ENCODE data around the gene MAP4K5. TPM values are rescaled to one million over a fixed set of nuclear protein-coding genes. Genes with fewer than 3 reads are reported as not detected.

The MAP4K5 gene
- total RNA-seq, 1 donor, result 101 TPM

DNA sequence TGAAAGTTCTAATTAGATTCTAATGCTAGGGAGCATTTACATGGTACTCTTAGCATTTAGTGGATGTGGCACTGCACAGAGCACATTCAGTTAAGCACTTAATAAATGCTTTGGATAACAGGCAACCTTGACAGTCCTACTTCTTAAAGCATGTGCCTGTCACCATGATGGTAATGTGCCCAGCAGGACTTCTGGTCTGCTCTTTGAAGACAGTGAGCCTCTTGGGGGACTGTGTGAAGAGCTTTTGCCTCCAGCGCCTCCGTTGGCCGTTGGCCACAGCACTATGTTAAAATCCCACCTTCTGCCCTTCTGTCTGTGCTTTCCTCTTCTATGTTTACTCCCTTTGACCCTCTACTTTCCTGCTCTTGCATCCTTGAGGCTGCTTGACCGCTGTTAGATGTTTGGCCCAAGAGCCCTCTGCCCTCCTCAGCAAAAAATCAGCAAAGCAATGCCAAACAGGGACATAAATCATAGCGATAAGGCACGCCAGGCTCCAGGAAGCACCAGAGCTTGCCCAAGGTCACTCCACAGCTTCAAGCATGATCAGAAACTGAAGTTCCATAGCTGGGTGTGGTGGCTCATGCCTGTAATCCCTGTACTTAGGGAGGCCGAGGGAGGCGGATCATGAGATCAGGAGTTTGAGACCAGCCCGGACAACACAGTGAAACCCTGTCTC lies 144.0 kb downstream of the MAP4K5 start:
- TF ChIP-seq, protein P1, sequence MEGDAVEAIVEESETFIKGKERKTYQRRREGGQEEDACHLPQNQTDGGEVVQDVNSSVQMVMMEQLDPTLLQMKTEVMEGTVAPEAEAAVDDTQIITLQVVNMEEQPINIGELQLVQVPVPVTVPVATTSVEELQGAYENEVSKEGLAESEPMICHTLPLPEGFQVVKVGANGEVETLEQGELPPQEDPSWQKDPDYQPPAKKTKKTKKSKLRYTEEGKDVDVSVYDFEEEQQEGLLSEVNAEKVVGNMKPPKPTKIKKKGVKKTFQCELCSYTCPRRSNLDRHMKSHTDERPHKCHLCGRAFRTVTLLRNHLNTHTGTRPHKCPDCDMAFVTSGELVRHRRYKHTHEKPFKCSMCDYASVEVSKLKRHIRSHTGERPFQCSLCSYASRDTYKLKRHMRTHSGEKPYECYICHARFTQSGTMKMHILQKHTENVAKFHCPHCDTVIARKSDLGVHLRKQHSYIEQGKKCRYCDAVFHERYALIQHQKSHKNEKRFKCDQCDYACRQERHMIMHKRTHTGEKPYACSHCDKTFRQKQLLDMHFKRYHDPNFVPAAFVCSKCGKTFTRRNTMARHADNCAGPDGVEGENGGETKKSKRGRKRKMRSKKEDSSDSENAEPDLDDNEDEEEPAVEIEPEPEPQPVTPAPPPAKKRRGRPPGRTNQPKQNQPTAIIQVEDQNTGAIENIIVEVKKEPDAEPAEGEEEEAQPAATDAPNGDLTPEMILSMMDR (IDR thresholded peaks at IDR 0.05; ENCODE audit: insufficient read depth, low read length), result no peak
- DNase-seq (ENCODE audit: low read depth), result peak; percentile 25
- no peak overlapping the region for H3K4me3 ChIP-seq (ENCODE audit: low read depth, low read length)

DNA sequence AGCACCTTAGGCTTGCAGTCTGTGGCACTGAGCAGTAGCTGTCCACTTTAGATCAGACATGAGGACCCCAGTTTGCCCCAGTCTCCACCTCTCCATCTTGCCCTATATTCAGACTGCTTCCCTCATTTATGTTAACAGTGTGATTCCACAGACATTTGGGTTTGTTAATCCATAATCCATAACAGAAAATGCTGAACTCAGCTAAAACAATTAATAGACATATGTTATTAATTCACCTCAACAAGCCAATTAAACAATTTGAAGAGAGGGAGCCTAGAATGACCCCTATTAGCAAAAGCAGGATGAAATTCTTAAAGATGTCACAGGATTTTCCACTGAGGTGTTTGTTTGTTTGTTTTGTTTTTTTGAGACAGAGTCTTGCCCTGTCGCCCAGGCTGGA lies 144.8 kb downstream of the MAP4K5 start:
- no peak overlapping the region for H3K4me3 ChIP-seq (ENCODE audit: low read depth, low read length)
- no peak for DNase-seq (ENCODE audit: low read depth)
- TF ChIP-seq, protein P1 (IDR thresholded peaks at IDR 0.05; ENCODE audit: insufficient read depth, low read length), result no peak

DNA sequence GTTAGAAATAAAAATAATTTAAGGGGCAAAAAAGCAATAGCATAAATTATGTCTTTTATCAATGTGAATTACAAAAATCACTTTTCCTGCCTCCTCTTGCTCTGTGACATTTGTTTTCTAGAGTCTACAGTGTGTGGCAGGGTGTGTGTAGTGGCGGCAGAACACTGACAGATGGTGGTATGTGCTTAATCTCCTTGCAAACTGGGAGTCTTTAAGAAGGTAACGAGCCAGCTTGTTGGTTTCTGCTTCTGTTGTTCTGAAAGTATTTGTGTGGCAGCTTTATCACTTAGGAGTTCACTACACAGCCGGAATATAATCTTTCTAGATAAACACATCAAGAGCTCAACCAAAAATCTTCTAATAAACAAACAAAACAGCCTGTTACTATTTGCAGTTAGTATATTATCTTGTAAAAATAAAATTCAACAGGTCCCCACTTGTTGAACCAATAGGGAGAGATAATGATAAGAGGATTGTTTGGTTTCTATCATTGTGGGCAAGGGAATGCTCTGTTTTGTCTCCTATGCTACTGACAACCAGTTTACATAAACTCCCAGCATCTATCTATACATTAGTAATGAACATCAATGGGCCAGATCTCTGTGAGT lies 148.6 kb downstream of the MAP4K5 start:
- no peak for DNase-seq (ENCODE audit: low read depth)
- no peak overlapping the region for H3K4me3 ChIP-seq (ENCODE audit: low read depth, low read length)
- TF ChIP-seq, protein P1 (IDR thresholded peaks at IDR 0.05; ENCODE audit: insufficient read depth, low read length), result no peak

DNA sequence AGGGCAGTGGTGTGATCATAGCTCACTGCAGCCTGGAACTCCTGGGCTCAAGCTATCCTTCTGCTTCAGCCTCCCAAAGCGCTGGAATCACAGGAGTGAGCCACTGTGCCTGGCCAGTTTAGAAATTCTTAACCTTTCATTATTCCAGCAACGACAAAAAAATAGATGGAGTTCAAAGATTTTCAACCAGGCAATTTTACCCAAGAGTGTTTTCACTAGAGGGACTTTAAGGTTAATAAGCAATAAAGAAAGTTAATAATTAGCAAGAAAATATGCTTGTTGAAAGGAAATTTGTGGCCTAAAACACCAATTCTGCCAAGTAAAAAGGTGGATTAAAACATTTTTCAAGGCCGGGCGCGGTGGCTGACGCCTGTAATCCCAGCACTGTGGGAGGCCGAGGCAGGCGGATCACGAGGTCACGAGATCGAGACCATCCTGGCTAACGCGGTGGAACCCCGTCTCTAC lies 150.5 kb downstream of the MAP4K5 start:
- no peak overlapping the region for H3K4me3 ChIP-seq (ENCODE audit: low read depth, low read length)
- TF ChIP-seq, protein P1 (IDR thresholded peaks at IDR 0.05; ENCODE audit: insufficient read depth, low read length), result no peak
- DNase-seq (ENCODE audit: low read depth), result no peak

DNA sequence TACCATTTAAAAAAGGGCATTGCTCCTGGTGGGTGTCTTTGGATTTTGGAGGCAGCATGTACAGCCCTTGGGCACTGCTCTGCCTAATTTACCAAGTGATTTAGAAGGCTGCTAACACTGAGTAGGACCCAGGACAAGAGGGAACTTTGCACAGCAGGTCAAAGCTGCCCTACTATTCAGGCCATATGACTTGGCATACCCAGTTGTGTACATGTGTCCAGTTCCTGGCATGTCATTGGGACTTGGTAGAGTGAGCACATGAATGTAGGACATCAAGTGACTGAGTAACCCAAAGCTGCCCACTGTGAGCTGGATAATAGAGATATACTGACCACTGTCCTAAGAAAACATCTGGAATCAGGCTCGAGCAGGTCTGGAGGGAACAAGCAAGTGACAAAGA lies 151.4 kb downstream of the MAP4K5 start:
- TF ChIP-seq, protein P1 (IDR thresholded peaks at IDR 0.05; ENCODE audit: insufficient read depth, low read length), result no peak
- H3K4me3 ChIP-seq (ENCODE audit: low read depth, low read length), result no peak overlapping the region
- DNase-seq (ENCODE audit: low read depth), result no peak

DNA sequence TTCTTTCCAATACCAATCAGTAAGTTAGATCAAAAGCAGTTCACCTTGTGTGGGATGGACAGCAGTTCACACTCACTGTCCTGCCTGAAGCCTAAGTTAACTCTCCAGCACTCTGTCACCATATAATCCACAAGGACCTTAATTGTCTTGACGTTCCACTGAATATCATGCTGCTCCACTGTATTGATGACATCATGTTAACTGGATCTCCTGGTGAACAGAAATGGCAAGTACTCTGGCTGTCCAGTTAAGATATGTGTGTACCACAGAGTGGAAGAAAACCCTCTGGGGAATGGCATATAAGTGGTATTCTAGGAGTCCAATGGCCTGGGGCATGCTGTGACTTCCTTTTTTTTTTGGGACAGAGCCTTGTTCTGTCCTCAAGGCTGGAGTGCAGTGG lies 151.9 kb downstream of the MAP4K5 start:
- no peak for DNase-seq (ENCODE audit: low read depth)
- H3K4me3 ChIP-seq (ENCODE audit: low read depth, low read length), result no peak overlapping the region
- TF ChIP-seq, protein P1 (IDR thresholded peaks at IDR 0.05; ENCODE audit: insufficient read depth, low read length), result no peak

All from fibroblast of the aortic adventitia (primary cell).